GM19035 (cell line): Measurements from ENCODE around the gene MAP3K5.

Source experiments
- ATAC-seq: cut with Tn5 transposase; IDR thresholded peaks from one replicate; pipeline ENCODE4 v1.9.1; 2021; ENCODE audit not compliant: unreplicated experiment

Gene MAP3K5

DNA sequence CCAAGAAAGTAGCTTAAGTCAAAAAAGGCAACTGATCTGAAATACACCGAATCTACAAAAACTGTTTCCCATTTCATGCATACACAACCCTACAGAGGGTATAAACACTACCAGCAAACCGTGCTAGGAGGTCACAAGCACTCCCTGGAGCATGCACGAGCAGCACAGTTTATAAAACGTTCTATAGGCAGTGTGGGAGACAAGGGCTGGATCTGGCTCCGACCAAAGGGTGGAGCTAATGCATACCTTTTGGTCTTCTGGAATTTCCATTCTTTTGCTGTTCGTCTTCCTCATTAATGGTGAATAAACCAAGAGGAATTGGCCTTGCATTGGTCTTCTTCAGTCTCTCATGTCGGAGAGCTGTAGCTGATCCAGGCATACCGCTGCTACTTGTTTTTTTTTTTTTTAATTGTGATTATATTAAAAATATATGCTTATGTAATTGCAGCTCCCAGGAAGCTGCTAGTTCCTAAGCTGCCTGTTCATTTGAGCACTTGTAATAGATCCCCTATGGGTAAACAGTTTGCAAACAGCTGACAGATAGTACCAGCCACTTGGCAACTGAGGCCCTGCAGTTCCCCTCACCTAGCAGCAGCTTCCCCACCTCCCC lies 266.6 kb downstream of the MAP3K5 start:
- no peak for ATAC-seq

DNA sequence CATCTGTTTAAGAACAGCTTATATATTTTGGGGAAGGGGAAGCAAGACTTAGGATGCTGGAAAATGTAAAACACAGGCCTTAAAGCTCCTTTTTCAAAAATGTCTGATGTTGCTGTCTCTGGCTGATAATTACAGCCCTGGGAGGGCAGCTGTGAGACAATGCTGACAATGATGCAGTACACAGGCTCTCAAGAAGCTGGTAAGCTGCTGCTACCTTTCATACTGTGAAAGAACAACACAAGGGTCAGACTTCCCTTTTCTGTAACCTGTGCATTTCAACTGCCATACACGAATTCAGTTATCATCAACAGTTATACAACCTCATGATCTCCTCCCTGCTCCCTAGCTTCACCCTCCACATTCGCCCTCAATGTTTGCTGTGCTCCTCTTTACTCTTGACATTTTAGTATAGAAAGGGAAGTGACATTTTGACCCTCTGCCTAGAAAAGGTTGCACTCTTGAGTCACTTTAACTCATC lies 267.3 kb downstream of the MAP3K5 start:
- ATAC-seq = no peak

DNA sequence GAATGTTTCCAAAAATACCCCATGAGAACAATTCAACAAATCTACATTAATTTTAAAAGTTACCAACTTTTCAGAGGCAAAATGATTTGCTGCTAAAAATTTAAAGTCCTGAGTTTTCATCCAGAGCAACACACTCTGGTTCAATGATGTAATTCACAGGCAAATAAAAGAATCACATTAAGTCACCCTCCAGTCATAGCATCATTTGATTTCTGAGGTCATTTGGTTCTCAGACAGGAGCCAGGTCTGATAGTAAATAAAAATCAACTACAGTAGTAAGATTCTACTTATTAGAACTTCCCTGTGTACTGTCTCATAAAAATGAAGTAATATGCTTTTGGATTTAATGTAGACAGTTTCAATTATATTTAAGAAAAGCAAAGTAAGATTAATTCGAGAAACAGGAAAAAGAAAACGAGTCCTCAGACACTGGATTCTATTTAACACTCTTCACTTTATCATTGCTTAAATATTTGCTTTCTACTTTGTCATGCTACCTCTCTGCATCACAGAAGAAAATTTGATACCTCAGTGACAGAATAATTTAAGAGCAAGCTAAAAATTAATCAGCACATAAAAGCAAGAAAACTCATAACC lies 267.8 kb downstream of the MAP3K5 start:
- no peak for ATAC-seq

DNA sequence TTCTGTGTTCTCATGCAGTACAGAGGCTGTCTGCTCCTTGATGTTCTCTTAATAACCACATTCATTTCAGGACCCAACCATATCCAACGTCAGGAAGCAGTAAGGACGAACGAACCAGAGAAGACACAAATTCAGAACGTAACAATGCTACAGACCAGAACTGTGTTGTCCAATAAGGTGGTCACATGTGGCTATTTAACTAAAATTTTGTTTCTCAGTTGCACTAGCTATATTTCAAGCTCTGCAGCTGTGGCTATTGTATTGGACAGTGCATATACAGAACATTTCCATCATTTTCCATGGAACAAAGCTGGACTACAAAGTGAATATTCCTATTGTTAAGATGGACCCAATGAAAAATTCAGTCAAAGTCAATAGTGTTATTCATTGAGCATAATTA lies 269.1 kb downstream of the MAP3K5 start:
- ATAC-seq = no peak

DNA sequence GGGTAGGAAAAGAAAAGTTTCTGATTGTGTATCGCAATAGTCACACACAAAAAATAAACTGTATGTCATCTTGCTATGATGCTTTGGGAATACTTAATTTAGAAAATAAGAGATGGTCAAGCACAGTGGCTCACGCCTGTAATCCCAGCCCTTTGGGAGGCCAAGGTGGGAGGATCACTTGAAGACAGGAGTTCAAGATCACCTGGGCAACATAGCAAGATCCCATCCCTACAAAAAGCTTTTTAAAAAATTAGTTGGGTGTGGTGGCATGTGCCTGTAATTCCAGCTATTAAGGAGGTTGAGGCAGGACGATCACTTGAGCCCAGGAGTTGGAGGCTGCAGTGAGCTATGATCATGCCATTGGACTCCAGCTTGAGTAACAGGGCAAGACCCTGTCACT lies 269.6 kb downstream of the MAP3K5 start:
- ATAC-seq = no peak

DNA sequence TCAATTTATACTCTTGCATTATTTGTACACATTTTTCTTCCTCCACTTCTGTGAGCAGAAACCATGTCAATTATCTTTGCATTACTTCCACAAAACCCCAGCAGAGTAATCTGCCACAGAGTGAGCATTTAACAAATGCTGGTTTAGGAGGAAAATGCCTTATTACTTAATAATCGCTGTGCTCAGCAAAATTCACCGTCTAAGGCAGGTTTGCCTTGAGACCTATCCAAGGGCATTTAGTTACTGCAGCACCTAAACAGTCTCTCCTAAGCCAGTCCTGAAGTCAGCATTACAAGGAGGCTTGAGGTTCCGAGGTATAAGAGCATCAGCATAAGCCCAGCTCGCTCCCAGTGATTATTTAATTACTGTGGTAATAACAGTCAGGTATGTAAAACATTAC lies 270.4 kb downstream of the MAP3K5 start:
- no peak for ATAC-seq

DNA sequence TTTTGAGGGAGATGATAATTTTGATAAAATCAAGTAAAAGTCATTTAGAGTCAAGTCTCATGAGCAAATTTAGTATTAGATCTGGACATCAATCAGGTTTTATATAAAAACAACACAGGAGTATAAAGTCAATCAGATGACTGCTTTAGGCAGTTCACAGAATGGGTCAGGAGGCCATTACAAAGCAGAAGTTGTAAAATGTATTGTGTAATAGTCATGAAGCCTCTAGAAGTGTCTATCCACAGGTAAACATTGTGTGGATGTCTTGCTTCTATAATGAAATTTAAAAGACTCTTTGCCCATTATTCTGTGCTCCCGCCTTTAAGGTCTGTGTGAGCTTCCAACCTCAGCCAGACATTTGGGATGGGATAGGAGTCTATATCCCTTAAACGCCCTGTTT lies 270.9 kb downstream of the MAP3K5 start:
- ATAC-seq = no peak

DNA sequence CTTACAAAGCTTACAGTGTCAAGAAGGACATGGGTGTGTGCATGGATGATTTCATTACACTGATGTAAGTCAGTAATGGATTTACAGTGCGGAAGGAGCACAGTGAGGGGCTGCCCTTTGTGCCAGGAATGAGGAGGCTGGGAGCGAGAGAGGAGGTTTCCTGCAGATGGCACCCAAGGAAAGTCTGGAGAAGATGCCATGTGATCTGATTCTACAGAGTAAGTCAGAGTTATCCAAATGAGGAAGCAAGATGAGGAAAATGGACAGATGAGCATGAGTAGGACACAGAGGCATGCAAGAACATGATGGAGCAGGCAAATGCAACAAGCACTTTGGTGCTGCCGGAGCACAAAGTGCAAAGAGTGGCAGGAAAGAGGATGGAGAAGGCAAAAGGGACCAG lies 271.8 kb downstream of the MAP3K5 start:
- ATAC-seq = no peak

DNA sequence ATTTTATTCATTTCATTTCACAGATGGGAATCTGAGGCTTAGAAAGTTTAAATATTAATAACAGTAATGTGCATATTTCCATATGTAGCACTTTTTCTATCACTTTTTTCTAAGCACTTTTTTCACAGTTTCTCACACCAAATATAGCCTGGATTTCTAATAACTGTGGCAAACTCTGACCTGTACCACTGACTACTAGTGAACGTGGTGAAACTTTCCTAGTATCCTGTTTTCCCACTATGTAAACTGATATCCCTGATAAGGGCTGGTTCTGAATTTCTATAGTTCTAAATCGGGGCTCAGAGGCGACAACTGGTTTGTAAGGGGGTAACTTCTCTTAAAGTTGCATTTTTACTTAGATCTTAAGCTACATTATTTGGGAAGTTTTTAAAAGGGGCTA lies 274.7 kb downstream of the MAP3K5 start:
- no peak for ATAC-seq

DNA sequence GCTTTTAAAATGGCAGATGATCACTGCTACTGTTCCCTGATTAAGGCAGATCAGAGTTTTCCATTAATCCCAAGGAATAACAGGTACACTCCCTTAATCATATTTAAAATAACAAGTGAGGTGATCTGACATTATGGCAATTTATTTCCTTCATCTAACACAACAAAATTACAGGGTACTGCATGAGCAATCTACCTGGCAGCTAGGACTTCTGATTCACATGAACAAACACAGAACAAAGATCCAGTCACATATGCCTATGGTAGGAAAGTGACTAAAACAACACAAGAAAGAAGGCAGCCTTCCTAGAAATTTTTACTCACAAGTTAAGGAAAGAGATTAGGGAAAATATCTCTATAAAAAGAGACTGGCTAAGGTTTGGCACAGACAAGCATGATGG lies 275.3 kb downstream of the MAP3K5 start:
- no peak for ATAC-seq

DNA sequence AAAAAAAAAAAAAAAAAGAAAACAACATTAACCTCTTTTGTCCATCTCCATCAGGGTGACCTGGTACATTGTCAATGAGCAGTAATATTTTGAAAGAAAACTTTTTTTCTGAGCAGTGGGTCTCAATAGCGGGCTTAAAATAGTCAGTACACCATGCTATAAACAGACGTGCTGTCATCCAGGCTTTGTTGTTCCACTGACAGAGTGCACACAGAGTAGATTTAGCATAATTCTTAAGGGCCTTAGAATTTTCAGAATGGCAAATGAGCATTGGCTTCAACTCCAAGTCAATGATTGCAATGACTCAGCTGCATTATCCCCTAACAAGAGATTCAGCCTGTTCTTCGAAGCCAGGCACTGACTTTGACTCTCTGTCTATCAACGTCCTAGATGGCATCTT lies 277.7 kb downstream of the MAP3K5 start:
- no peak for ATAC-seq

DNA sequence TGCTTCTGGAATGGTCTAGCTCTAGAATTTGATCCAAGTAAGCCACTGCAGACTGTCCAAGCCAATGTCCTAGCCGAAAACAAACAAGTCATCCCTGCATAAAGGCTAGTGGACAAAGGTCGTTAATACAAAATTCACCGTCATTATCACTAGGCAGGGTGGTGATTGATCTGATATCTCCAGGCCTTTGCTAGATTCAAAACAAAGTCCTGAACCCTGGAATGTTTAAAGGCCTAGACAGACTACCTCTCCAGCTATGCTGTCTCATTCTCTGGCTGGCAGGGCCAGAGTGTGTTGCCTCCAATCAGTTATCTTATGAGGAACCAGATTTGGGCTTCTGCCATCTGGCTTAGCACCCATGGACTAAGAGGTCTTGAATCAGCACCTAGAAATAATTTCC lies 280.4 kb downstream of the MAP3K5 start:
- no peak for ATAC-seq

DNA sequence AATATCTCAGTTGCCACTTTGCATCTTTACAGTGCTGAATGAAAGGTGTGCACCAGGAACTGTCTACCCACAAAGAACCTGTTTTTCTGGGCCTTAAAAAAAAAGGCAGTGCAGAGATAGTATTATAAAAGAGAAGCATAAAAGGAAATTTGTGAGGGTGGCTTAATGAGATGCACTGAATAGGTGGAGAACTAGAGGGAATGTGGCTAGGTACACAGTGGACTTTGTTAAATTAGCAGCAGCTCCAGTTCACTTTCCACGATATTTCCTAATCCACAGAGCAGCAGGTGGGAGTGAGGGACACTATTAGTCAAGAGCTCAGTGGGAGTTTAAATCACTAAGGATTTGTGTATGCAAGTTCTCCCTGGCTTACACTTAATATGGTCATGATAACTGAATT lies 280.9 kb downstream of the MAP3K5 start:
- ATAC-seq = no peak

DNA sequence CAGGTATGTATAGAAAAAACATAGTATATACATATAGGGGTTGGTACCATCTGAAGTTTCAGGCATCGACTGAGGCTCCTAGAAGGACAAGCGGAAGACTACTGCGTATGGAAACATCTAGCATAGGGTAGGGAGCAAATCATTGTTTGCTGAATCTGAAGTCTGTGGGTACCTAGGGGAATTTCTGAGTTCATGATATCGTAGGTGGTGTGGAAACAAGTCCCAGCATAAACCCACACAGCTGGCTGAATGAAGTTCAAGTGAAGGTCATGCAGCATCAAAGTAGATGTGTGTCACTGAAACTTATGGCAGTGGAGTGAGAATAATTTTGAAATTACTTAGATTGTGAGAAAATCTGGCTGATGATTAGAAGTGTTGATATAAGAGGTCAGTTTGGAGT lies 281.5 kb downstream of the MAP3K5 start:
- no peak for ATAC-seq

DNA sequence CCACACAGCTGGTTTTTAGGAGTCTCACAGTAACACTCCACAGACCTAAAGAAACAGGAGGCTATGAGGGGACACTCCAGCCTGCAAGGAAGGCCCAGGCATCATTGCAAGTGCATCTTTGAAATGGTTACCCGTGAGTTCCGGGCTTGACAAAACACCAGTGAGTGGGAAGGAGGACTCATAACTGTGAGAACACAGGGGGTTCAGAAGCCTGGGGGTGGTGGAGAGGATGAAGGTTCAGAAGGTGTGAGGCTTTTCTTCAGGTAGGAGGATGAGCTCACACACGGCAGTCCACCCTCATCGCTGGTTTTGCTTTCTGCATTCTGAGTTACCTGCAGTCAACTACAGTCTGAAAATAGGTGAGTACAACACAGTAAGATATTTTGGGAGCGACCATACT lies 282.0 kb downstream of the MAP3K5 start:
- ATAC-seq = no peak

DNA sequence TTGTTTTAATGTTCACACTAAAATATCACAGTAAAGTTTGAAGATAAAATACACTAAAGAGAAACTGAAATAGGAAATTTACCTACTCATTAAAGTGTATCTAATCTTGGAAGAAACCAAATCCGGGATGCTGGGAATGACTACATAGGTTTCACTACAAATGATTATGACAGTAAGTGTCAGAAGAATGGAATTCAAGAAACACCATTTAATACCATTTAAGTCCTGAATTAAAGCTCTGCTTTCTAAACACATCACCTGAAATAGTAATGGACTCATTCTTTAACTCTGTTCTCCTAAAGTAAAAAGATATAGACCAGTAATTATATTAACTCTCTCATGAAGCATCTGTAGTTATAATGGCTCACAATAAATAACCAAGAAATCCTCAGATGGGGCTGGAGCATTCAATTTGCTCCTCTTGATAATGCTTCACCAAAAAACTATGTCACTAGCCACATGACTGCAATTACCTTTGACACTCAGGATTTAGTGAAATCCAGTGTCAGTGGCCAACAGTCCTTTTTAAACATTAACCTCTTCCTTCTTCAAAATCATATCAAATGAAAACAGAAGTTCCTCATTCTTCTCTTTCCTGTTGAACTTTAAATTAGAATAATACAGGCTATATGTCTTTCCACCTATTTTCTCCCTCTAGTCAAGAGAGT lies 283.4 kb downstream of the MAP3K5 start:
- ATAC-seq = no peak
